ENCODE data around the gene PEAK1.

The PEAK1 gene

GRCh38 chr15:77356305-77356704 lies 63.6 kb downstream of the PEAK1 start:
- DNase-seq (ENCODE audit: low read depth in 2 of 2) = no peak

DNA sequence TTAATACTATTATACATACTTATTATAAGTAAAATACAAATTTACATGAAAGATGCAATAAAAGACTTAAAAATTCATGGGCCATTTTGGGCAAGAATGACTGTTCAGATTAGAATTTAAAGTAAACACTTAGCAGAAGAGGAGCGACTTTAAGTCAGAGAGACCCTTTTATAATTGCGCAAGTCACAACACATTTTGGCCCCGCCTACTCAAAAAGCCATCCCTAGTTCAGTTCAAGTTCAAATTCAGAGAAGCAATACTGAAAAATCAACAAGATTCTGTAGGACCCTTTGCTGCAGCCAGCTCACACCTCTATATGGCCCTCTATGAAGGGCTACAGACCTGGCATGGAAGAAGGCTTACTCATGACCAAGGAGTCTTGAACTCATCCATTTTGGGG lies 64.6 kb downstream of the PEAK1 start:
- no peak for DNase-seq (ENCODE audit: low read depth in 2 of 2)

DNA sequence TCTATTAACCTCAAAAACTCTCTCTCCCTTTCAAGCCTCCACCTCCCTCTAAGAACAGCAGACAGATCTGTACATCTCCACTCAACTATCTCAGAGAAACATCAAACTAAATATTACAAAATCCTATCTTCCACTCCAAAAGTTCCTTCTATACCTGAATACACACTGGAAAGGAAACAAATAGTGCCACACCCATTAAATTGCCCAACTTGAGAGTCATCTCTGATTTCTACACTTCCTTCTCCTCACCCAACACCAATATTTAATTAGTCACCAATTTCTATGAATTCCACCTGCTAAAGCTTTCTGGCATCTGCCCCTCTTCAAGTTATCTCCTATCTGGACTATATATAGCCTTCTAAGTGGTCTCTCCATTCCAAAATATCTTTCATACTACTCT lies 65.8 kb downstream of the PEAK1 start:
- DNase-seq (ENCODE audit: low read depth in 2 of 2) = no peak

- no peak for DNase-seq (ENCODE audit: low read depth in 2 of 2)
These were observed 67.0 kb downstream of the PEAK1 start for GRCh38 chr15:77352887-77353286.

DNA sequence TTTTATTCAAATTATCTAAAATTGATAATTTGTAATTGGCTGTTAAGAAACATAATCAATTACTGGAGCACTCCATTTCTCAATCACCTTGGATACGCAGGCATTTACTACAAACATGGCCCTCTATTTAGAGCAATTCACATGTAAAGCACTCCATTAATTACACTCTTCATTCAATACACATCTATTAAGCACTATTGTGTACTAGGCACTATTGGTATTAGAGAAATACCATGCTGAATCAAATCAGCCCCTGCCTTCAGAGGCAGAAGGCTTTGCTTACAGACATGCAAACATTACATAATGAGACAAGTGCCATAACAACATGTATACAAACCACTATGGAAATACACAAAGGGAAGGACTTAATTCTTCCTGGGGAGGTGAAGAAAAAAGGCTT lies 69.1 kb downstream of the PEAK1 start:
- DNase-seq (ENCODE audit: low read depth in 2 of 2) = no peak

GRCh38 chr15:77349666-77350065 lies 70.2 kb downstream of the PEAK1 start:
- DNase-seq (ENCODE audit: low read depth in 2 of 2) = no peak

DNA sequence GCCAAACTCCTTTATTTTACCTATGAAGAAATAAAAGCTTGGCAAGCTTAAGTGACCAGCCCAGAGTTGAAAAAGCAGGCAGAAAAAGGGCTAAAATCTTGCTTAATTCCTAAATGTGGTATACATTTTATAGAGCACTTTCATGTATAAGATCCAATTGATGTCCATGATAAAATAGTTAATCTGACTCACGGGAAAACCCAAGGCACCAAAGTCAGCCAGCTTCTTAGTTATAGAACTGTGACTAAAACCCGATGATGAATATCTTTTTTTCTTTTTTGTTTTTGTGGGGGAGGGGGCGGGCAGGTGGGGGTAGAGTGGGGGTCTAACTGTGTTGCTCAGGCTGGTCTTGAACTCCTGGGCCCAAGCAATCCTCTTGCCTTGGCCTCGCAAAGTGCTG lies 71.4 kb downstream of the PEAK1 start:
- DNase-seq (ENCODE audit: low read depth in 2 of 2) = no peak

GRCh38 chr15:77347197-77347596 lies 72.7 kb downstream of the PEAK1 start:
- DNase-seq (ENCODE audit: low read depth in 2 of 2) = no peak

DNA sequence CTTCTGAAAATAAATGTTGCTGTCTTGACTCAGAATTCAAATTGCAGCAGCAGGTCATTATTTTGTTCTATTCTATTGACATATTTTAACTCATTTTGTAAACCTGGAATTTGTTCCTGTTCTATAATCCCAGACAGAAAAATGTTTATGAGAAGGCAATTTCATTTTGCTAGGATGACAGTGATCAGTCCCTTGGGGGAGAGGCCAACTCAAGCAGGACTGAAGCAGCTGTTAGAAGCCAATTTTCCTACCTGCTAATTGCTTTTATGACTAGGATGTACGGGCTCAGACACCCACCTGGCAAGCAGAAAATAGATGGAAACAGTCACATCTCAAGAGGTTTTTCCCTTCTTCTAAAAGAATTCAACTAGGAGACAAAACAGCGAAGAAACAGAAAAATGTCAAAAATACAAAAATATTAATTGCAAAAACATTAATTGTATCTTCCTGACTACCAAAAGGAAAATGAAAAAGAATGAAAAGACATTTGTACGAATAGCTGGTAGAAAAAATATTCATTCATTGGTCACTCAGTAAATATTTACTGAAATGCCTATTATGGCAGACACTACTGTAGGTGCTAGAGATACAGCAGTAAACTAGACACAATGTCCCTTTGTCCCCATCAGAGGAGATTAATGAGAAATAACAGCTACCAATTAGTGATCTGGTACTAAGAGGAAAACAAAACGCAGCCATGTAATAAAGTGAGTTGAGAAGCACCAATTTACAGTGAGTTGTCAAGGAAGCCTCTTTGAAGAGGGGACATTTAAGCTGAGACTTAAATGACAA lies 73.5 kb downstream of the PEAK1 start:
- DNase-seq (ENCODE audit: low read depth in 2 of 2) = no peak

DNA sequence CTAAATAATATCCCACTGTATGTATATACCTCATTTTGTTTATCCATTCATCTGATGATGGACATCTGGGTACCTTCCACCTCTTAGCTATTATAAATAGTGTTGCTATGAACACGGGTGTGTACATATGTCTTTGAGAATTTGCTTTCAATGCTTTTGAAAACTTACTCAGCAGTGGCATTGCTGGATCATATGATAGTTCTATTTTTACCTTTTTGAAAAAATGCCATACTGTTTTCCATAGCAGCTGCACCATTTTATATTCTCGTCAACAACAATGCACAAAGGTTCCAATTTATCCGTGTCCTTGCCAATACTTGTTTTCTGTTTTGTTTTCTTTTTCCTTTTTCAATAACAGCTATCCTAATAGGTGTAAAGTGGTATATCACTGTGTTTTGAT lies 77.1 kb downstream of the PEAK1 start:
- DNase-seq (ENCODE audit: low read depth in 2 of 2) = no peak

- no peak for DNase-seq (ENCODE audit: low read depth in 2 of 2)
These were observed 79.7 kb downstream of the PEAK1 start for GRCh38 chr15:77340245-77340644.

DNA sequence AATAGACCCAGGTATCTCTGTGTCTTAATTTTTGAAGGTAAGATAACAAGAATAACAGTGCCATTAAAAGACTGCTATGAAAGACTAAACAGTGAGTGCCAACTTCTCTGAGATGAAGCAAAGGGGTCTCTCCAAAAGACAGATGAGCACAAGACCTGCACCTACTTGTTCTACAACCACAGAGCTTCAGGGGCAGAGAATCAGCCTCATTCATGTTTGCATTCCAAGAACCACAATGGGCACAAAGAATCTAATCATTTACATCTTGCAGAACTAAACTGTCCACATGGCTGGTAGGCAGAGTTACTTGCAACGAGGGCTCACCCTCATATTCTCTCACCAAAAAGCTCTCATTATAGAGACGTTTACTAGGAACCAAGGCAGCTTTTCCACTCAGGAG lies 83.9 kb downstream of the PEAK1 start:
- no peak for DNase-seq (ENCODE audit: low read depth in 2 of 2)

- no peak for DNase-seq (ENCODE audit: low read depth in 2 of 2)
These were observed 84.6 kb downstream of the PEAK1 start for GRCh38 chr15:77335298-77335697.

GRCh38 chr15:77333166-77333565 lies 86.7 kb downstream of the PEAK1 start:
- no peak for DNase-seq (ENCODE audit: low read depth in 2 of 2)

DNA sequence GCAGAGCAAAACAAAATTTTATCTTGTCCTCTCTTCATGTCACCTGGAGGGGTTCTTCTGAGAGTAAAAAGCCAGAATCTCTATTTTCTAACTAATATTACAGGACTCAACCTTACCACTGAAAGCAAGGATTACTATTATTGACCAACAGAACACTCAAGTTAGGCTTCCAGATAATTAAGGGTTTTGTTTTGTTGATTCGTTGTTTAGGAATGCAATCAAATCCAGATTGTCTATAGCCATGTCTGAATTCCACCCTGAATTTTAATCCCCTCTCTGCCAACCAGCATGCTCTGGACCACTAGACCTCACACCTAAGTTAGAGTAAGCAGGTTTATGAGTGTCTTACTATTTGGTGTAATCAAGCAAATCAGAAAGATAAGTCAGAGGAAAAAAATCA lies 90.7 kb downstream of the PEAK1 start:
- no peak for DNase-seq (ENCODE audit: low read depth in 2 of 2)

DNA sequence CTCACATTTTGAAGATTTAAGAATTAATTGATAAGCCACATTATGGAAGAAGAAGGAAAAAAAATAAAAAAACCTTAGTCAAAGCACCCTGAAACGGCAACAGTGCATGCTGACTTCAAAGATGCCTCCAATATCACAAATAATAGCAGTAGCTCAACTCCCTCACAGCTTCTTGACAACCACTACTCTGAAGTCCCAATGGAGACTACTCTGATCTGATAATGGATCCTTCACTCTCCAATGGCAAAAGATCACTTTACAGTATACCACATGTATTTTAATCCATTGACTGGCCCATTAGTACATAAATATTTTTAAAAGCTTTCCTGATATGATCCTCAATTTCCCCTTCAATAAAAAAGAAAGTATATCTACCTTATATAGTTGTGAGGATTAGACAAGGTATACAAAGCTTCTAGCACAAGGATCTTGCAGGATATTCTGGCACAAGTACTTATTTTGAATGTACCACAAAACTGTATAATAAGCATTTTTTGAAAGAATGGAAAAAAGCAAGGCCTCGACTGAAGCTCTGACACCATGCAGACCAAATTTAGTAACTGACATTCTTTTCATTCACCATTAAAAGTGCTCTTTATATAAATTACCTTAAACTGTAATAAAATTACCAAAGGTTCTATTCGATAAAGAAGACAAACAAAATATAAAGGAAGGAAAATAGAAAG lies 91.9 kb downstream of the PEAK1 start:
- DNase-seq (ENCODE audit: low read depth in 2 of 2) = no peak

DNA sequence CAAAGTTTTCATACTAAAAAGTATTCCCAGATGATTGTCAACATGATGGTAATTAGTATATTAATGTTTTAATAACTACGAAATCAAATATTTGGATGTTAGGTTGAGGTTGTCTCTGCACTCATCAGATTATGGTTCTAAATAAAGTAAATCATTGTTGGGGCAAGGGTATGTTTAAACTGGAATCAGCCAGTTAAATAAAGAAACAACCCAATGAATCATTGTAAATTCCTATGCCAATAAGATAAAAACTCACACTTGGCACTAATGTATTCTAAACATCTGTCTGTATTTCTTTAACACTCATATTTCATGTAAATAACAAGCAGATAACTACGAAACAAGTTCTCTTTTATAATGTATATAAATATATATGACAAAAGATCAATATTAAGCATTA lies 92.7 kb downstream of the PEAK1 start:
- DNase-seq (ENCODE audit: low read depth in 2 of 2) = no peak

GRCh38 chr15:77326366-77326765 lies 93.5 kb downstream of the PEAK1 start:
- no peak for DNase-seq (ENCODE audit: low read depth in 2 of 2)

DNA sequence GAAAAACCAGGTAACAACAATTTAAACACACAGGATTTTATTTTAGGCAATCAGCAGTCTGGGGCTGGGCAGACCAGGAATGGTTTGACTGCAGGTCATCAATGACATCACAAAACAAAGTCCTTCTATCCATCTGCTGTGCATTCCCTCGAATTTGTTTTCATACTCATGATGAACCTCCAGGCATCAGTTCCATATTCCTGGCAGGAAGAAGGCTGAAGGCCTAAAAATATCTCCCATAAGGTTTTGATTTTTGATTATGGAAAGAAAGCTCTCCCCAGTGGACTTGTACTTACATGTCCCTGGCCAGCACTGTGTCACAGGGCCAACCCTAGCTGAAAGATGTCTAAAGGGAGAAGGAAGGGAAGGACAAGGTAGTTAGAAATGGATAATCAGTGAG lies 107.4 kb downstream of the PEAK1 start:
- DNase-seq (ENCODE audit: low read depth in 2 of 2) = no peak

DNA sequence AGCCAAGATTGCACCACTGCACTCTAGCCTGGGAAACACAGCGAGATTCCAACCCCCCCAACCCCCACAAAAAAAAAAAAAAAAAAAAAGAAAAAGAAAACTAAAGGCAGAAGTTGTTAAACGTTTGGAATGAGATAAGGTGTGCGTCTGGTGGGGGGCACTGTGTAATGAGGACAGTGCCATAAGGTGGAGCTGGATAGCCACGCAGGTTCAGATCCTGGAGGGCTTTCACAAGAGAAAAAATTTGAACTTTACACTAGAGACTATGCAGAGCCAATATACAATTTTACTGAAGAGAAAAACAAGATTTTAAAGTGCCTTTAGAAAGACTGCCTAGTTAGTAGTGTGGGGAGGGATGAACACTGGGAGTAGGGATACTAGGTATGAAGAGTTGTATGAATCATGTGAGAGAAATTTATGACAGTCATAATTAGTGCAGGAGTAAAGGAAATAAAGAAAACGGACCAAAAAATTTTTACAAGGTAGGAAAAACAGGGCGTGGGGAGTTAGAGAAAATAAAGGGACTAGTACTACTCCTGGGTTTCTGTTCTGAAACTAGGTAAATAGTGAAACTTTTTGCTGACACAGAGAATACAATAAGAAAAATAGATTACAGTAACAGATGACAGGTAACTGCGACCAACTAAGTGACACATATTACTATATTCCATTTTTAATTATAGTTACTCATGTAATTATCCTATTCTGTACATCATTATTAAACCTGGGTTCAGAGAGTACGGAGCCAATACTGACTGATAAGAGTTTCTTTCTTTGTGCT lies 108.1 kb downstream of the PEAK1 start:
- DNase-seq (ENCODE audit: low read depth in 2 of 2) = no peak

DNA sequence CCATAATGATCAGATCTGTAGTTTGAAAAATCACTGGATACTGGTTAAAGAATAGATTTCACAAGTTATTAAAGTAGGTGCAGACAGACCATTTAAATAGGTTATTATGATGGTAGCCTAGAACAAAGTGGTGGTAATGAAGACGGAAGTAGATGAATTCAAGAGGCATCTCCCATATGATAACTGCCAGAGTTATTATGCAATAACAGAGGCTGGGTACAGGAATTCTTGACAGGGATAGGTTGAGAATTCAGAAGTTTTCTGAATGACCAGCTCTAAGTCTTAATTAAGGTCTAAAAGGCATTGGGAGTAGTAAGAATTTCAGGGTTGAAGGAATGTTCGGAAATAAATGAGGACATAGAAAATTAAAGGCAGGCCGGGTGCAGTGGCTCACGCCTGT lies 108.9 kb downstream of the PEAK1 start:
- DNase-seq (ENCODE audit: low read depth in 2 of 2) = no peak

- no peak for DNase-seq (ENCODE audit: low read depth in 2 of 2)
These were observed 110.5 kb downstream of the PEAK1 start for GRCh38 chr15:77309392-77309791.

- no peak for DNase-seq (ENCODE audit: low read depth in 2 of 2)
These were observed 114.0 kb downstream of the PEAK1 start for GRCh38 chr15:77305953-77306352.
